GM21423 (cell line): ENCODE results near the gene KDSR.

Experiments
- ATAC-seq: cut with Tn5 transposase; IDR thresholded peaks from one replicate; pipeline ENCODE4 v1.9.1; 2021; ENCODE audit warnings: mild to moderate bottlenecking, moderate library complexity; ENCODE audit not compliant: unreplicated experiment

The KDSR gene

DNA sequence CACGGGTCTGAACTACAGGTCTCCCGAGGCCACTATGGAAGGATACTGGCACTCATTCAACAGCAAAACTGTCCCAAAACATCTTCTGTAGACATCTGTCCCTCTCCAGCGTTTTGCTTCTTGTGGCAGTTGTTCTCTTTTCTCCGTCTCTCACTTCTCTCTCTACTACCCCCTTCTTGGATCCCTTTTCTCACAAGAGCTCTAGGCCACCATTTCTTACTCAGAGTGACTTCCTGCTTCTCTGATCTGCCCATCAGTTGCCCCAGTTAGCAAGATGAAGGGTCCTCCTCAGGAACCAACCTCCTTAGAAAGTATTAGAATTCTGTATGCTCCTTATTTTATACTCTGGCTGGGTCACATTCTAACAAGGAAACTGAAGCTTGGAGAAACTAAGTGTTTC, 80.1 kb downstream of the KDSR start:
- no peak for ATAC-seq

- peak; percentile 93 for ATAC-seq
These were observed 81.9 kb downstream of the KDSR start for GRCh38 chr18:63284827-63285733.

- ATAC-seq = no peak
These were observed 82.7 kb downstream of the KDSR start for GRCh38 chr18:63284173-63284799.

DNA sequence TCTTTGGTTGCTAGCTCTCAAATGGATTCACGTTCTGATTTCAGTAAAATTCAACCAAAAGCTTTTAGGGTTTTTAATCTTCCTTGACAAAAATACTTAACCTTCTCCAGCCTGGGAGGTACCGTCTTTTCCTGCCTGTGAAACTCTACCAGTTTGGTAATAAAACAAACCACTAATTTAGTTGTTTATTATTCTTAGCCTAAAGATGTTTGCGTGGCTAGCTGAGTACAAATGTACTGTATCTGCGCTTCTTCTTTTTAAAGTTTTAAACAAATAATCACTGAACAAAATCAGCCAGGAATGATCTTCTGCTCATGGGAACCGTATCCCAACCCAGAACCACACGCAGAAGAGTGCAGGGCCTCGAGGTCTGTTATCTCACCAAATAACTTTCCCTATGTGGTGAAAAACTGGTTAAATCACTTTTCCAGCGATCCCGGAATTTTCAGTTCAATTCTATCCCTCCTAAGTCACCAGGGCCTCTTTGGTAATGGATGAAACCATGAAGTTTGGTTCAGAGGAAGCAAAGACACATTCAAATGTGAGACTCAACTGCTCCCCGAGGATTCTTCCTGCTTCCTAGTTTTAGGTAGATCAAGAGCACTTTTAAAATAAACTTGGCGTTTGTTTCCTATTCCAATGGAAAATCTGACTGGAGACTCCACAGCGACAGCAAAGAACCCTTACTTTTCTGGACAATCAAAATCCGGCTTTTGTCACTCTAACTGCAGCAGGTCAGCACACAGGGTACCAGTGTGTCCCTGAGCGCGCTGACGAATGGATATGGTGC, 83.5 kb downstream of the KDSR start:
- ATAC-seq = no peak

DNA sequence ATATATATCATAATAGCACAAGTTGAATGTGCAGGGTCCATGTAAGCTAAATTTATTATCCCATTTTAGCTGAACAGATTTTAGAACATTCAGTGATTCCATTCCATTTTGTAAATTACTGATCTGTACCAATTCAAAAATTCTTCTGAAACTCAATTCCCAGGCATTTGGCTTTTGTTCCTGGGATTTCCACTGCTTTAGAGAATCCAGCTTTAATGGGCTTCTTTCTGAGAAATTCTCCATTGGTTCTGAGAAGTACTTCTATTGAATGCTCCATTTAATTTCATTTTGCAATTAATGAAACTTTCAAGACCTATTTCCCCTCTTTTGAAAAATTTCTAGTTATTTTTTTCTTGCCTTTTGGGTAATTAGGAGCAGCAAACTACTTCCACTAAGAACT, 84.2 kb downstream of the KDSR start:
- ATAC-seq = no peak
